ENCODE measurements around the gene ERH.

Gene ERH

DNA sequence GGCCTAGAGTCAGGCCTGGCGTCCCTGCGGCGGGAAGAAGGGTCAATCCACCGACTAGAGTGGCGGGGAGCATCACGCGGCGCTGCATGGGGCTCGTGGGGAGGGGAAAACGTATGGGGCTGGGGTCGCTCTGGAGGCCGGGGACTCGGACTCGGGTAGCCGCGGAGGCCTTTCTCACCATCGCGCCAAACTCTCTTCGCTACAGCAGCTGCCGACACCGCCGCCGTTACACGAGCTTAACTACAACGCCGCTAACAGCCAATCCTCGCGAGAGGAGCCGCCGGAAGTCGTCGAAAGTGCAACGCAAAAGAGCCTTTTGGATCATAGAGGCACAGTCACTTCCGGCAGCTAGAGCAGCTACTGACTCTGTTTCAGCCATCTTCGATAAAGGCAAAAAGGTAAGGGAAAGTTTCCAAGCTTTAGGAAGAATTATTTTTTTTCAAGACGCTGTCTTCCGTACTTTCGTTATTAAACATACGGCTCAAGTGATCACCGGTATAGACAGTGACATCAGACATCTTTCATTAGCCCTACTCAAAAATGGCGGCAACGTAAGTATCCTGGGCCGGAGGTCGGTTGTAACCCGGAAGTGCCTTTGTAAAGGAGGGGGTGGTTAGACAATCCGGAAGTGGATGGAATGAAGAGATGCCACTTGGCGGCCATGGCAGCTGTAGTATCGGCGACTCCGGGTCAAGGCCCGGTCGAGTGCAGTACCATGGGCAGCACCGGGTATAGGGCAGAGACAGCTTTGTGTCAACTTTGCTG lies at the start of gene ERH, which contains the start of gene SLC39A9:
Gene ERH (minus strand): TSS at position 247 of the 765 bp plus-strand sequence. CDS start 66 bp downstream, at position 181.
Gene SLC39A9 (plus strand): TSS at position 640 of the 765 bp plus-strand sequence. CDS start 678 bp downstream, outside the sequence.
- Histone ChIP-seq H3K27me3 (ENCODE audit: control insufficient read depth, insufficient read depth, low read length) (no peaks in the 10 kb centered on the region), H3K4me3 (ENCODE audit: low read depth, low read length) (peak within 1 kb of the TSS; percentile 89), H3K9me3 (ENCODE audit: control insufficient read depth, insufficient read depth, low read depth, low read length) (no peaks in the 10 kb centered on the region), H3K4me1 (ENCODE audit: control insufficient read depth, insufficient read depth, low read length) (0 out of 2 replicates have a peak, but pooled peaks cover 21% of the 10 kb centered on the region), H3K9ac (ENCODE audit: low read length) (peak within 1 kb of the TSS; percentile 92), H3K36me3 (ENCODE audit: control insufficient read depth, insufficient read depth, low read length) (peaks cover 31% of the 10 kb centered on the region), H3K27ac (ENCODE audit: low read depth, low read length) (peak within 1 kb of the TSS; percentile 94)

DNA sequence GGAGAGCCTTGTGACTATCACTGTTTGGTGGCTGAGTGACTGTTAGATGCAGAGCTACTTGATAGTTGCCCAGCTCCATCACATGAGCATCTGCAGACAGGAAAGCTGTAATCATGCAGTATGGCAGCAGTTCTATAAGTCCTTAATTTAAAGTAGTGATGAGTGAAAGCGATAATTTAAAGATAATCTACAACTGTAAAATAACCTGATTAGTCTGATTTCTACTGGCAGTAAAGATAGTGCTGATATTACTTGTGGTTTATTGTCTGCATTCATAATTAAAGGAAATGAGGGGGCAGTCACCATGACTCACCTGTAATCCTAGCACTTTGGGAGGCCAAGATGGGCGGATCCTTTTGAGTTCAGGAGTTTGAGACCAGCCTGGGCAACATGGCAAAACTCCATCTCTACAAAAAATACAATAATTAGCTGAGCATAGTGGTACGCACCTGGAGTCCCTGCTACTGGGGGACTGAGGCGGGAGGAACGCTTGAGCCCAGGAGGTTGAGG lies 45.3 kb upstream of the ERH start:
- Histone ChIP-seq H3K4me3 (ENCODE audit: low read depth, low read length) (no peak overlapping the region), H3K4me1 (ENCODE audit: control insufficient read depth, insufficient read depth, low read length) (peaks cover 3% of the 10 kb centered on the region; the same call in 1 of the 2 replicates), H3K36me3 (ENCODE audit: control insufficient read depth, insufficient read depth, low read length) (peaks cover 5% of the 10 kb centered on the region; the same call in 1 of the 2 replicates), H3K27ac (ENCODE audit: low read depth, low read length) (no peak overlapping the region), H3K27me3 (ENCODE audit: control insufficient read depth, insufficient read depth, low read length) (no peaks in the 10 kb centered on the region), H3K9me3 (ENCODE audit: control insufficient read depth, insufficient read depth, low read depth, low read length) (no peaks in the 10 kb centered on the region), H3K9ac (ENCODE audit: low read length) (no peak overlapping the region)

DNA sequence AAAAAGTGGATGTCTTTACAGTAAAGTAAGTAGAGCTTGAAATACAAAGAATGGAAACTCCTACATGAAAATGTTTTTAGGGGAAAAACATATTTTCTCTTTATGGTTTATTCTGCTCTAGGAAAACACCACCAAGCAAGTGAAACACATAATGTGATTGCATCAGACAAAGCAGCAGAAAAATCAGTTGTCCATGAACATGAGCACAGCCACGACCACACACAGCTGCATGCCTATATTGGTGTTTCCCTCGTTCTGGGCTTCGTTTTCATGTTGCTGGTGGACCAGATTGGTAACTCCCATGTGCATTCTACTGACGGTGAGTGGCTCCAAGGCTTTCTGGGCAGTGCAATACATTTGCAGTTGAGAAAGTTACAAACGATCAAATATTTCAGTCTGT lies 43.8 kb upstream of the ERH start:
- Histone ChIP-seq H3K36me3 (ENCODE audit: control insufficient read depth, insufficient read depth, low read length) (peaks cover 5% of the 10 kb centered on the region; the same call in 1 of the 2 replicates), H3K4me3 (ENCODE audit: low read depth, low read length) (no peak overlapping the region), H3K9ac (ENCODE audit: low read length) (no peak overlapping the region), H3K9me3 (ENCODE audit: control insufficient read depth, insufficient read depth, low read depth, low read length) (no peaks in the 10 kb centered on the region), H3K27me3 (ENCODE audit: control insufficient read depth, insufficient read depth, low read length) (no peaks in the 10 kb centered on the region), H3K4me1 (ENCODE audit: control insufficient read depth, insufficient read depth, low read length) (peaks cover 3% of the 10 kb centered on the region; the same call in 1 of the 2 replicates), H3K27ac (ENCODE audit: low read depth, low read length) (no peak overlapping the region)

- Histone ChIP-seq H3K4me3 (ENCODE audit: low read depth, low read length) (no peak overlapping the region), H3K36me3 (ENCODE audit: control insufficient read depth, insufficient read depth, low read length) (peaks cover 5% of the 10 kb centered on the region; the same call in 1 of the 2 replicates), H3K9me3 (ENCODE audit: control insufficient read depth, insufficient read depth, low read depth, low read length) (no peaks in the 10 kb centered on the region), H3K27ac (ENCODE audit: low read depth, low read length) (no peak overlapping the region), H3K9ac (ENCODE audit: low read length) (no peak overlapping the region), H3K27me3 (ENCODE audit: control insufficient read depth, insufficient read depth, low read length) (no peaks in the 10 kb centered on the region), H3K4me1 (ENCODE audit: control insufficient read depth, insufficient read depth, low read length) (peaks cover 3% of the 10 kb centered on the region; the same call in 1 of the 2 replicates)
Observed at GRCh38 chr14:69439521-69440270, 41.6 kb upstream of the ERH start.

GRCh38 chr14:69432364-69432763 lies 34.3 kb upstream of the ERH start:
- Histone ChIP-seq H3K4me1 (ENCODE audit: control insufficient read depth, insufficient read depth, low read length) (no peaks in the 10 kb centered on the region), H3K27me3 (ENCODE audit: control insufficient read depth, insufficient read depth, low read length) (no peaks in the 10 kb centered on the region), H3K9me3 (ENCODE audit: control insufficient read depth, insufficient read depth, low read depth, low read length) (no peaks in the 10 kb centered on the region), H3K4me3 (ENCODE audit: low read depth, low read length) (no peak overlapping the region), H3K9ac (ENCODE audit: low read length) (no peak overlapping the region), H3K36me3 (ENCODE audit: control insufficient read depth, insufficient read depth, low read length) (peaks cover 4% of the 10 kb centered on the region), H3K27ac (ENCODE audit: low read depth, low read length) (no peak overlapping the region)

DNA sequence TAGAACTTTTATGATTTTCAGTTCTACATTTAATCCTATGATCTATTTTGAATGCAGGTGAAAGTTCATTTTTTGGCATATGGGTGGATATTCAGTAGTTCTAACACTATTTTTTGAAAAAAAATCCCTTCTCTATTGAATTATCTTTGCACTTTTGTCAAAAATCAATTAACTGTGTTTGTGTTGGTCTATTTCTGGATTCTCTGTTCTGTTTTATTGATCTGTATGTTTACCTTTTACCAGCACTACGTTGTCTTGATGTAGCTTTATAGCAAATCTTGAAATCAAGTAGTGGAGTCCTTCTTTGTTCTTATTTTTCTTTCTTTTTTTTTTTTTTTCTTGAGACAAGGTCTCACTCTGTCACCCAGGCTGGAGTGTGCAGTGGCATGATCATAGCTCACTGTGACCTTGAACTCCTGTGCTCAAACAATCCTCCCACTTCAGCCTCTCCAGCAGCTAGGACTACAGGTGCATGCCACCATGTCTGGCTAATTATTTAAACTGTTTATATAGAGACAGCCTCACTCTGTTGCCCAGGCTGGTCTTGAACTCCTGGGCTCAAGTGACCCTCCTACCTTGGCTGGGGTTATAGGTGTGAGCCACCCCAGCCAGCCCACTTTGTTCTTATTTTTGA lies 32.3 kb upstream of the ERH start:
- no peak overlapping the region for H3K9ac ChIP-seq (ENCODE audit: low read length)
- no peaks in the 10 kb centered on the region for H3K4me1 ChIP-seq (ENCODE audit: control insufficient read depth, insufficient read depth, low read length)
- H3K27me3 ChIP-seq (ENCODE audit: control insufficient read depth, insufficient read depth, low read length): no peaks in the 10 kb centered on the region
- no peak overlapping the region for H3K27ac ChIP-seq (ENCODE audit: low read depth, low read length)
- no peaks in the 10 kb centered on the region for H3K9me3 ChIP-seq (ENCODE audit: control insufficient read depth, insufficient read depth, low read depth, low read length)
- H3K36me3 ChIP-seq (ENCODE audit: control insufficient read depth, insufficient read depth, low read length): peaks cover 18% of the 10 kb centered on the region
- no peak overlapping the region for H3K4me3 ChIP-seq (ENCODE audit: low read depth, low read length)

- H3K9ac ChIP-seq (ENCODE audit: low read length): no peak overlapping the region
- no peaks in the 10 kb centered on the region for H3K4me1 ChIP-seq (ENCODE audit: control insufficient read depth, insufficient read depth, low read length)
- no peak overlapping the region for H3K27ac ChIP-seq (ENCODE audit: low read depth, low read length)
- peaks cover 25% of the 10 kb centered on the region for H3K36me3 ChIP-seq (ENCODE audit: control insufficient read depth, insufficient read depth, low read length)
- H3K9me3 ChIP-seq (ENCODE audit: control insufficient read depth, insufficient read depth, low read depth, low read length): no peaks in the 10 kb centered on the region
- H3K4me3 ChIP-seq (ENCODE audit: low read depth, low read length): no peak overlapping the region
- H3K27me3 ChIP-seq (ENCODE audit: control insufficient read depth, insufficient read depth, low read length): no peaks in the 10 kb centered on the region
Observed at GRCh38 chr14:69429643-69430042, 31.5 kb upstream of the ERH start.

- H3K4me3 ChIP-seq (ENCODE audit: low read depth, low read length): no peak overlapping the region
- H3K4me1 ChIP-seq (ENCODE audit: control insufficient read depth, insufficient read depth, low read length): no peaks in the 10 kb centered on the region
- no peak overlapping the region for H3K9ac ChIP-seq (ENCODE audit: low read length)
- H3K36me3 ChIP-seq (ENCODE audit: control insufficient read depth, insufficient read depth, low read length): peaks cover 31% of the 10 kb centered on the region
- H3K27me3 ChIP-seq (ENCODE audit: control insufficient read depth, insufficient read depth, low read length): no peaks in the 10 kb centered on the region
- no peaks in the 10 kb centered on the region for H3K9me3 ChIP-seq (ENCODE audit: control insufficient read depth, insufficient read depth, low read depth, low read length)
- H3K27ac ChIP-seq (ENCODE audit: low read depth, low read length): no peak overlapping the region
Observed at GRCh38 chr14:69428289-69428998, 30.3 kb upstream of the ERH start.

GRCh38 chr14:69427596-69427995 lies 29.5 kb upstream of the ERH start:
- Histone ChIP-seq H3K27ac (ENCODE audit: low read depth, low read length) (no peak overlapping the region; the same call in 1 of the 2 replicates), H3K4me1 (ENCODE audit: control insufficient read depth, insufficient read depth, low read length) (no peaks in the 10 kb centered on the region), H3K9me3 (ENCODE audit: control insufficient read depth, insufficient read depth, low read depth, low read length) (no peaks in the 10 kb centered on the region), H3K27me3 (ENCODE audit: control insufficient read depth, insufficient read depth, low read length) (no peaks in the 10 kb centered on the region), H3K36me3 (ENCODE audit: control insufficient read depth, insufficient read depth, low read length) (peaks cover 31% of the 10 kb centered on the region), H3K9ac (ENCODE audit: low read length) (no peak overlapping the region), H3K4me3 (ENCODE audit: low read depth, low read length) (no peak overlapping the region)

DNA sequence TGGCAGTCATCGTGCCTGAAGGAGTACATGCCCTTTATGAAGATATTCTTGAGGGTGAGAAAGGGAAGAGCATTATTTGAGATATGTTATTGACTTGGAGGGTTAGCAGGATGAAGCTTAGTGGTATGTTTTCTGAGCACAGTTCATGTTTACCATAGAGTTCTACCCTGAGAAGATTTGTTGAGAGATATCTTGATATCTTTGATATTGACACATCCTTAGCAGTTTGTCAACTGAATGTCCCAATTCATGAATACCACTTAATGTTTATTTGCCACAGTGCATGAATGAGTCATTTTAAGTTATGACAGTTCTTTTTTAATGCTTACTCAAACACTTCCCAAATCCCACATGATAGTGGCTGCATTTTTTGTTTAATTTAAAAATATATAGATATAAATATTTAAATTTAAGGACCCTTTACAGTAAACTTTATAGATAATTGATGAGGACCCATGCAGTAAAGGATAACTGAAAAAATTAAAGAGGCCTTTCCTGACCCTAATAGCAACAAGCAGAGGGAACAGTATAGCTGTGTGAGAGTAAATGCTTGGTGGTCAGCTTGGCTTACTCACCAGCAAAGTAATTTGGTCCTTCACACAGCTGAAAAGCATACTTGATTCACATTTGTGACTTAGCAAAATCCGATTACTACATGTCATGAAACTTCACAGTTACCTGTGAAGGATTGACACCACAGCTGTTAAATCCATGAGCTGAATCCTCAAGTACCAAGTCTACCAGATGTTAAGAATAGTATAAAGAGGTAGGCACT lies 26.2 kb upstream of the ERH start:
- no peaks in the 10 kb centered on the region for H3K27me3 ChIP-seq (ENCODE audit: control insufficient read depth, insufficient read depth, low read length)
- no peak overlapping the region for H3K27ac ChIP-seq (ENCODE audit: low read depth, low read length)

More for the DNA sequence above, 26.2 kb upstream of the ERH start:
- Histone ChIP-seq H3K9me3 (ENCODE audit: control insufficient read depth, insufficient read depth, low read depth, low read length) (peaks cover 10% of the 10 kb centered on the region), H3K9ac (ENCODE audit: low read length) (no peak overlapping the region), H3K4me3 (ENCODE audit: low read depth, low read length) (no peak overlapping the region), H3K36me3 (ENCODE audit: control insufficient read depth, insufficient read depth, low read length) (peaks cover 36% of the 10 kb centered on the region), H3K4me1 (ENCODE audit: control insufficient read depth, insufficient read depth, low read length) (no peaks in the 10 kb centered on the region)
